IPS-18a (cell line): ENCODE results near the gene ARHGEF4.

Experiments used
- H3K27ac ChIP-seq: one replicate; pipeline ENCODE4 v1.5.1; 2013; ENCODE audit warnings: low read length
- H3K27me3 ChIP-seq: one replicate; pipeline ENCODE4 v1.6.1; 2013; ENCODE audit warnings: mild to moderate bottlenecking, low read length; ENCODE audit not compliant: control insufficient read depth, insufficient read depth
- H3K36me3 ChIP-seq: one replicate; pipeline ENCODE4 v1.6.1; 2013; ENCODE audit warnings: low read depth, low read length; ENCODE audit not compliant: control insufficient read depth
- H3K4me1 ChIP-seq: one replicate; pipeline ENCODE4 v1.6.1; 2013; ENCODE audit warnings: low read depth, low read length; ENCODE audit not compliant: control insufficient read depth
- H3K4me3 ChIP-seq: one replicate; pipeline ENCODE4 v1.5.1; 2013; ENCODE audit warnings: low read length
- H3K9ac ChIP-seq: one replicate; pipeline ENCODE4 v1.6.1; 2013; ENCODE audit warnings: mild to moderate bottlenecking, low read length, moderate library complexity
- H3K9me3 ChIP-seq: one replicate; pipeline ENCODE4 v1.6.1; 2013; ENCODE audit warnings: low read depth, low read length; ENCODE audit not compliant: control insufficient read depth

ARHGEF4 gene

DNA sequence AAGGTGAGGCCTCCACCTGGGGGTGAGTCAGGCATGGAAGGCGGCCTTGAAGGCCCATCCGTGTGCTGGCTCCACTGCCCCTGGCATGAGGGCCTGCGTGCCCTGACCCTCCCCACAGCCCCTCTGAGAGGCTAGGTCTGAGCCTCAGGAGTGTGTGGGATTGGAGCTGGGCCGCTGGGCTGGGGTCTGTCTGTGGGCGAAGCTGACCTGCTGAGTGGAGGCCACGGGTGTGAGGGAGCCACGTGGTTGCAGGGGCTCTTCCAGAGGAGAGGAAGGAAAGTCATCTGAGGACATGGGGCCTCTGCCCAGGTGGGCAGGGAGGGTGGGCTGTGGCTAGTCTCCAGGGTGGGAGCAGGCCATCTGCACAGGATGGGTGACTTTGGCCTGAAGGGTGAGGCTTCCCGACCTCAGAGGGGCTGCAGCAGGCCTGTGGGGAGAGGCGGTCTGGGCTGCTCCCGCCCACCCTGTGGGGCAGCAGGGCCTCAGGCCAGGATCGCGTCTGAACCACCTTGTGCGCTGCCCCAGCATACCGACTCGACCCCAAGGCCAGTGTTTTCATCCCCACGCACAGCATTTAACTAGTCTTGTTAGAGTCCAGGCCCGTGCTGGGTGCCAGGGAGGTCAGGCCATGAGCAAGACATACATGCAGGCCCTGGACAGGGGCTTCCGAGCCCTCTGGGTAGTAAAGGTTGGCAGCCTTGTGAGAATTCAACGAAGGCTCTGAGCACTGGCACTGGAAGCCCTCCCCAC is 11.2 kb downstream of the ARHGEF4 start:
- Histone ChIP-seq H3K4me3 (no peak overlapping the region), H3K9me3 (no peaks in the 10 kb centered on the region), H3K36me3 (no peaks in the 10 kb centered on the region), H3K27me3 (no peaks in the 10 kb centered on the region), H3K27ac (no peak overlapping the region), H3K9ac (no peak overlapping the region), H3K4me1 (peaks cover 6% of the 10 kb centered on the region)

DNA sequence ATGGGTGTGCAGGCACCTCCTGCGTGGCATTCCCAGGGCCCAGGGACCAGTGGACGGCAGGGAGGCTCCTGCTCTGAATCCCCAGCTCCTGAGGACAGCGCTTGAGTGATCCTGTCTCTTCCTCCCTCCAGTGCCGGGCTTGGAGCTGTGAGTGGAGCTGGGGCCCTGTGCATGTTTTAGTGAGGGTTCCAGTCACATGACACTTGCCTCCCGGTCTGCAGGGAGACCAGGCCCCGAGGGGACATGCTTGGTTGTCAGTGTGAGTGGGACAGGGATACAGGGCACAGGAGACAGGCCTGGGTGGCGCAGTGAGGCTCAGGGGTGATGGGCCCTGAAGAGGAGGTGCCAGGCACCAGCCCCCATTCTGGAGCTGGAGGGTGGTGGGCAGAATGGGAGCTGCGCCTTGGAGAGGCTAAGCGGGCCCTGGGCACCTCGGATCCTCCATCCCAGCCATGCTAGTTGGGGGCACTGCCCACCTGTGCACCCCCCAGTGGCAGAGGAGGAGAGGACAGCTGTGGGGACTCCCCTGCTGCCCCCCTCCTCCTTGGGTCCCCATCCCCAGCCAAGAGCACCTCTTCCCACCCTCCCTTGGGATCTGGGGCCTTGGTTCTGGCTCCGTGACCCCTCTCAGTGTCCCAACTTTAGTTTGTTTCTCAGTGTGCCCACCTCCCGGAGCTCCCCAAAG is 12.0 kb downstream of the ARHGEF4 start:
- Histone ChIP-seq H3K4me1 (peaks cover 6% of the 10 kb centered on the region), H3K27me3 (no peaks in the 10 kb centered on the region), H3K9ac (no peak overlapping the region), H3K36me3 (no peaks in the 10 kb centered on the region), H3K9me3 (no peaks in the 10 kb centered on the region), H3K4me3 (no peak overlapping the region), H3K27ac (no peak overlapping the region)

- Histone ChIP-seq H3K4me3 (no peak overlapping the region), H3K4me1 (no peaks in the 10 kb centered on the region), H3K36me3 (no peaks in the 10 kb centered on the region), H3K27me3 (no peaks in the 10 kb centered on the region), H3K9ac (no peak overlapping the region), H3K27ac (no peak overlapping the region), H3K9me3 (no peaks in the 10 kb centered on the region)
Measured at GRCh38 chr2:130849896-130850787, 13.4 kb downstream of the ARHGEF4 start.

DNA sequence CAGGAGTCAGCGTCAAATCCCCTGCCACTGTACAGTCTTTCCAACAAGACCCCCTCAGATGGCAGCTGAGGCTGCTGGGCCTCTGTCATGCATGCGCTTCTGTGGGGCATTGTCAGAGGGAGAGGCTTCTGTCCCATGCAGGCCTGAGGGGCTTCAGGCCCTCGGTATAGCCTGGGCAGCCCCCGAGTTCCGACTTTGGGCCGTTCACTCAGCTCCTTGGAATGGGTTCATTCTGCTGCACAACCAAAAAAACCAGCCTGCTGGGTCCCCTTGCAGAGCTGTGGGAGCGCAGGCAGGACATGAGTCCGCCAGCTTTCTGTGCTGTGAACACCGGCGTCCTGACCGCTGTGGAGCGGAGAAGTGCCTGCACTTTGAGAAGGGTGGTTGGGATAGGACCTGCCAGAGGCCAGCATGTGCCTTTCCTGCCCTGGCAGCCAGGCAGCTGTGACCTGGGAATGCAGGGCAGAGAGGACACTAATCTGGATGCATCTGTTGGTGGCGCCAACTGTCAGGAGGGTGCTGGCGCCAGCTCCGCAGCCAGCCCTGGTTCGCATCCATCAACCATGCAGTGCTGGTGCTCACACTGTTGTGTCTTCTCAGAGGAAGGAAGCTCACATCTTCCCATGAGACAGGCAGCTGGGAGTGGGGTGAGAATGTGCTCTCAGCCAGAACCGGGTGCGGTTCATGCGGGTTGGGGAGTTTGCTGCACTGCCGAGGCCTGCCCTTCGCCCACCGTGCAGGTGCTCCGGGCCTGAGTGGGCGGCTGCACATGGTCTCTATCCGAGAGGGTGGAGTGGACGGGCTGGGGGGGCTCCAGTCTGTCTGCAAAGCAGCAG is 14.3 kb downstream of the ARHGEF4 start:
- H3K36me3 ChIP-seq, result no peaks in the 10 kb centered on the region
- no peaks in the 10 kb centered on the region for H3K4me1 ChIP-seq
- H3K27ac ChIP-seq, result no peak overlapping the region
- H3K27me3 ChIP-seq, result no peaks in the 10 kb centered on the region
- no peak overlapping the region for H3K4me3 ChIP-seq
- no peak overlapping the region for H3K9ac ChIP-seq
- no peaks in the 10 kb centered on the region for H3K9me3 ChIP-seq

DNA sequence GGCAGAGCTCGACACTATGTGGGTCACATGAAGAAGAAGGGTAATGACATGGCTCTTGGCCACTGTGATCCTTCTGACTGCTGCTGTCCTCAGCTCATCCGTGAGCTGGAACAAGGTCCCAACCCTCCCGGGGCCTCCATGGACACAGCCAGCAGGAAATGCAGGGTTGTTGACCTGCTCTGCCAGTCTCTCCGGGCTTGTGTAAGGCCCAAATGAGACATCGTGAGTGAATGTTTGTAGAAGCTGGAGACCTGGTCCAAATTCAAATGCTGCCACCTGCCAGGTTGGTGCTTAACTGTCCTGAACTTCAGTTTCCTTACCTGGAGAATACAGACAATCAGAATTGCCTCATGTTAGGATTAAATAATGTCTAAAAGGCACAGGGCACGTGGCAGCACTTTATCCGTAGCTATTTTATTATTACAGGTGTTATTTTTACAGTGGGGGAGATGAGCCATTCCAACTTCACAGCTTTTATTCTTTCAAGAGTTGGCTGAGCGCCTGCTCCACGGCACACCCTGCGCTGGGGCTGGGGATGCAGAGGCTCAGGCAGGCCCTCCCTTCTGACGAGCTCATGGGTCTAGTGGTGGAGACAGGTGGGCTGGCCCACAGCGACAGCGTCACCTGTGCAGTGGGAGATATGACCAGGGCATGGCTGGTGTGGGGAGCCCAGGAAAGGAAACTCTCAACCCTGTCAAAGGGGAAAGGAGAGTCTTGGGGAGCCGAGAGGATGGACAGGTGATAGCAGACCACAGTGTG is 15.1 kb downstream of the ARHGEF4 start:
- Histone ChIP-seq H3K9ac (no peak overlapping the region), H3K4me1 (no peaks in the 10 kb centered on the region), H3K9me3 (no peaks in the 10 kb centered on the region), H3K27me3 (no peaks in the 10 kb centered on the region), H3K36me3 (no peaks in the 10 kb centered on the region), H3K4me3 (no peak overlapping the region), H3K27ac (no peak overlapping the region)

GRCh38 chr2:130852521-130853115 is 15.9 kb downstream of the ARHGEF4 start:
- Histone ChIP-seq H3K4me1 (no peaks in the 10 kb centered on the region), H3K9ac (no peak overlapping the region), H3K27me3 (no peaks in the 10 kb centered on the region), H3K27ac (no peak overlapping the region), H3K36me3 (no peaks in the 10 kb centered on the region), H3K9me3 (no peaks in the 10 kb centered on the region), H3K4me3 (no peak overlapping the region)

- Histone ChIP-seq H3K4me3 (no peak overlapping the region), H3K27ac (no peak overlapping the region), H3K9me3 (no peaks in the 10 kb centered on the region), H3K27me3 (no peaks in the 10 kb centered on the region), H3K36me3 (no peaks in the 10 kb centered on the region), H3K4me1 (no peaks in the 10 kb centered on the region), H3K9ac (no peak overlapping the region)
Measured at GRCh38 chr2:130853391-130853790, 16.7 kb downstream of the ARHGEF4 start.

DNA sequence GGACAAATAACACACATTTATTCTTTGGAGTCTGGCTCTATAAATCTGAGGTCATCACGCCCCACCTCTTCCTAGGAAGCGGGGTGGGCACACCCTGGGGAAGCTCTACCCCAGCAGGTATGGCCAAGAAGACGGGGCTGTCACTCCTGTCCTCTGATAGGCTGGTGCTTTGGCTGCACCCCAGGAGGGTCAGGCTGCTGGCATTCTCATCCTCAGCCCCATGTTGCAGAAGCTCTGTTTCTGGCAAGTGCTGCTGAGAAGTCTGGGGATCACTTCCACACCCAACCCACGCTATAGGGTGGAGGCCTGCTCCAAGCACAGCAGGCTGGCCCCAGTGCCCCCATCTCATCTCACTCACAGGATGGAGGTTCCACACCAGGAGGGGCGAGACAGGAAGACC is 17.6 kb downstream of the ARHGEF4 start:
- Histone ChIP-seq H3K36me3 (no peaks in the 10 kb centered on the region), H3K9ac (no peak overlapping the region), H3K9me3 (no peaks in the 10 kb centered on the region), H3K4me1 (no peaks in the 10 kb centered on the region), H3K4me3 (no peak overlapping the region), H3K27ac (no peak overlapping the region), H3K27me3 (no peaks in the 10 kb centered on the region)

DNA sequence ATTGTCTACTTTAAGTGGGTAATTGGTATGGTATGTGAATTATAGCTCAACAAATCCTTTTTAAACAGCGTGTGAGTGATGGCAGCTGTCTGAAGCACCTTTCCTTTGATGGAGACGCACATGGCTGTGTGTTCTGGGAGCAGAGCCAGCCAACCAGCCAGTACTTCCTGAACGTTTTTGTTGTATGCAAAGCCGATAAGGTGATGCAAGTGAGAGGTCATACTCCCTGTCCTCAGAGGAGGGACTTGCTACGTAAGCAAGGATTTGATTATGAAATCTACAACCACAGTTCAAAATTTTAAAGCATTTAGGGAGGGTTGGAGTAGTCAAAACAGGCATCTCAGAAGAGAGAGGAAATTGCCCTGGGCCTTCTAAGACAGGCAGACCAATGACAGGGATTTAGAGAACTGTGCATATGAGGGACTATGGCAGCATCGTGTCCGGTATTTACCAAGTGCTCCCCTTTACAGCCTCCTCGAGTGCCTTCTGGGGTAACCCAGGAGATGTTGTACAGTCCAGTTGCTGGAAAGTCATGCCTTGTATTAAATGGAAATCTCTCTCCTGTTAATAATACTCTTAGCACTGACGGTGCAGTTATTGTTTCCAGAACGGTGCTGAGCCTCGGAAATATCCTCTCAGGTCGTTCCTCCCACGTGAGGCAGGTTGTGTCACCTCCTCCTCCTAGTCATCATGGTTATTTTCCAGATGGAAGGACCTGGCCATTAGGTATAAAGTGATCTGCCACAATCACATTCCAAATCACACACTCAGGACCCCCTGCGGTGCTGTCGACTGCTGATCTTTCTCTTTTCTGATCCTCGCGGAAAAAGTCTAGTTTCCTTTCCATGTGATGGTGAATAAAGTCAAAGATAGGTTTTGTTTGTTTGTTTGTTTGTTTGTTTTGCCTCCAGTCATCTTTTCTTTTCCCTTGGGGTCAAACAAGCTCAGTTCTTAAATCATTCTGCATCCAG is 28.4 kb downstream of the ARHGEF4 start:
- Histone ChIP-seq H3K9me3 (no peaks in the 10 kb centered on the region), H3K27me3 (no peaks in the 10 kb centered on the region), H3K36me3 (no peaks in the 10 kb centered on the region), H3K27ac (no peak overlapping the region), H3K4me1 (peaks cover 4% of the 10 kb centered on the region), H3K4me3 (no peak overlapping the region), H3K9ac (no peak overlapping the region)
